Esophagus mucosa (tissue), 1 donor: ENCODE measurements around the gene SEMA3F. TPM values are rescaled to one million over a fixed set of nuclear protein-coding genes. Genes with fewer than 3 reads are reported as not detected.
"Not testable (repeated sequence)": the region's sequence is repeated elsewhere in the genome, so short reads cannot be mapped to it uniquely, and the experiment has no call there.

Experiments
- ATAC-seq: fragments of 200-7000 bp; cut with Tn5 transposase; one replicate; pipeline ENCODE4 v1.9.1; 2020
- total RNA-seq: library from RNA; stranded (reverse); gene quantifications from one replicate; pipeline ENCODE4 v1.2.4, GENCODE V29; 2023
- donor health status: DM: yes; HTN: yes; CAD: no.

The SEMA3F gene
- total RNA-seq, 1 donor from 2014 or later: 72.7 TPM

GRCh38 chr3:50212502-50212901 lies 57.4 kb downstream of the SEMA3F start:
- no peak for ATAC-seq

GRCh38 chr3:50212971-50213370 lies 57.8 kb downstream of the SEMA3F start:
- ATAC-seq: no peak

GRCh38 chr3:50213373-50213772 lies 58.2 kb downstream of the SEMA3F start:
- no peak for ATAC-seq

- ATAC-seq: no peak
These were observed 59.7 kb downstream of the SEMA3F start for GRCh38 chr3:50214824-50215223.

- no peak for ATAC-seq
These were observed 60.4 kb downstream of the SEMA3F start for GRCh38 chr3:50215529-50215928.

GRCh38 chr3:50217681-50218080 lies 62.6 kb downstream of the SEMA3F start:
- peak; percentile 66 for ATAC-seq

GRCh38 chr3:50218448-50218847 lies 63.3 kb downstream of the SEMA3F start:
- no peak for ATAC-seq

- ATAC-seq: no peak
These were observed 64.2 kb downstream of the SEMA3F start for GRCh38 chr3:50219285-50219684.

GRCh38 chr3:50220109-50220508 lies 65.0 kb downstream of the SEMA3F start:
- ATAC-seq: no peak

- no peak for ATAC-seq
These were observed 65.9 kb downstream of the SEMA3F start for GRCh38 chr3:50221051-50221410.

GRCh38 chr3:50221411-50222168 lies 66.5 kb downstream of the SEMA3F start:
- ATAC-seq: no peak

GRCh38 chr3:50222169-50222528 lies 67.0 kb downstream of the SEMA3F start:
- no peak for ATAC-seq

GRCh38 chr3:50224639-50225038 lies 69.5 kb downstream of the SEMA3F start:
- no peak for ATAC-seq

GRCh38 chr3:50226888-50227389 lies 71.8 kb downstream of the SEMA3F start:
- ATAC-seq: peak; percentile 23

GRCh38 chr3:50227390-50228183 lies 72.5 kb downstream of the SEMA3F start:
- ATAC-seq: peak; percentile 84

GRCh38 chr3:50228184-50228763 lies 73.2 kb downstream of the SEMA3F start:
- not testable (repeated sequence) for ATAC-seq

GRCh38 chr3:50229490-50229889 lies 74.4 kb downstream of the SEMA3F start:
- no peak for ATAC-seq

- no peak for ATAC-seq
These were observed 75.1 kb downstream of the SEMA3F start for GRCh38 chr3:50230104-50230793.

- ATAC-seq: no peak
These were observed 75.6 kb downstream of the SEMA3F start for GRCh38 chr3:50230794-50231125.

- no peak for ATAC-seq
These were observed 76.5 kb downstream of the SEMA3F start for GRCh38 chr3:50231581-50231980.

- ATAC-seq: no peak
These were observed 77.2 kb downstream of the SEMA3F start for GRCh38 chr3:50232303-50232702.

- no peak for ATAC-seq
These were observed 78.1 kb downstream of the SEMA3F start for GRCh38 chr3:50233176-50233575.
